HG02623 (cell line): ENCODE measurements around the gene RACGAP1.

Experiments used
- ATAC-seq: cut with Tn5 transposase; IDR thresholded peaks from one replicate; pipeline ENCODE4 v1.9.1; 2021; ENCODE audit warnings: moderate library complexity; ENCODE audit not compliant: unreplicated experiment

Gene RACGAP1

GRCh38 chr12:49969651-49970429, 55.5 kb downstream of the RACGAP1 start:
- ATAC-seq, result no peak

- ATAC-seq, result no peak
These were observed 56.3 kb downstream of the RACGAP1 start for GRCh38 chr12:49969027-49969426.

GRCh38 chr12:49968471-49968870, 56.8 kb downstream of the RACGAP1 start:
- no peak for ATAC-seq

- ATAC-seq, result no peak
These were observed 57.5 kb downstream of the RACGAP1 start for GRCh38 chr12:49967777-49968250.

GRCh38 chr12:49967042-49967776, 58.1 kb downstream of the RACGAP1 start:
- no peak for ATAC-seq

GRCh38 chr12:49966511-49967041, 58.7 kb downstream of the RACGAP1 start:
- no peak for ATAC-seq

- ATAC-seq, result no peak
These were observed 59.5 kb downstream of the RACGAP1 start for GRCh38 chr12:49965836-49966235.

- ATAC-seq, result no peak
These were observed 60.3 kb downstream of the RACGAP1 start for GRCh38 chr12:49964849-49965624.

- no peak for ATAC-seq
These were observed 61.1 kb downstream of the RACGAP1 start for GRCh38 chr12:49963976-49964815.

- no peak for ATAC-seq
These were observed 62.2 kb downstream of the RACGAP1 start for GRCh38 chr12:49962861-49963765.

GRCh38 chr12:49961993-49962764, 63.1 kb downstream of the RACGAP1 start:
- ATAC-seq, result no peak

- no peak for ATAC-seq
These were observed 64.0 kb downstream of the RACGAP1 start, which contains the start of gene AQP5 for GRCh38 chr12:49961111-49961922. AQP5 (plus strand) TSS chr12:49961872; CDS start chr12:49962018, 146 bp downstream.

- no peak for ATAC-seq
These were observed 64.7 kb downstream of the RACGAP1 start for GRCh38 chr12:49960474-49961110.

- ATAC-seq, result no peak
These were observed 65.4 kb downstream of the RACGAP1 start for GRCh38 chr12:49959685-49960473.

- no peak for ATAC-seq
These were observed 67.7 kb downstream of the RACGAP1 start for GRCh38 chr12:49957570-49957967.
